Measurements from ENCODE around the gene MAP1LC3C.

GRCh38 chr1:241985787-241986186, 13.1 kb downstream of the MAP1LC3C start:
- TF ChIP-seq FOXA1 (IDR thresholded peaks at IDR 0.05; ENCODE audit: borderline replicate concordance) = no peak
- TF ChIP-seq ZBTB7A (IDR thresholded peaks at IDR 0.05; ENCODE audit: borderline replicate concordance, control insufficient read depth, low read depth, low read length) = no peak
- no peak for TF ChIP-seq ZKSCAN8 (CRISPR knock-in tag; IDR thresholded peaks at IDR 0.05)
- no peak for TF ChIP-seq JUND (IDR thresholded peaks at IDR 0.05; ENCODE audit: borderline replicate concordance, low read depth, low read length)
- TF ChIP-seq JUND (tag; IDR thresholded peaks at IDR 0.05; ENCODE audit: borderline replicate concordance, low read depth, low read length) = no peak
- no peak for TF ChIP-seq SPI1 (IDR thresholded peaks at IDR 0.05; ENCODE audit: borderline replicate concordance, low read depth, low read length)
